Liver (tissue), 9 donors: ENCODE results near the gene NCAM1. TPM values are rescaled to one million over a fixed set of nuclear protein-coding genes. Genes with fewer than 3 reads are reported as not detected.

Experiments
- DNase-seq: peaks from one replicate; pipeline ENCODE4 v3.0.0-alpha.2; 2017; ENCODE audit warnings: low spot score
- H3K27ac ChIP-seq, 2 donors: one replicate each; pipeline ENCODE4 v1.7.0; 2013; ENCODE audit warnings: inconsistent platforms in 2 of 2, low read length in 2 of 2, control low read depth in 1 of 2, low read depth in 1 of 2, mild to moderate bottlenecking in 1 of 2
- H3K27me3 ChIP-seq, 4 donors: one replicate each; pipeline versions ENCODE4 v1.6.1 to v1.7.0; 2013; ENCODE audit warnings: low read length in 3 of 4, inconsistent platforms in 1 of 4, mild to moderate bottlenecking in 1 of 4, moderate library complexity in 1 of 4; ENCODE audit not compliant: control insufficient read depth in 4 of 4, insufficient read depth in 4 of 4
- H3K36me3 ChIP-seq, 4 donors: one replicate each; pipeline versions ENCODE4 v1.6.1 to v1.7.0; 2013; ENCODE audit warnings: low read length in 3 of 4, mild to moderate bottlenecking in 3 of 4, low read depth in 1 of 4, moderate library complexity in 1 of 4; ENCODE audit not compliant: control insufficient read depth in 4 of 4, insufficient read depth in 3 of 4
- H3K4me1 ChIP-seq, 4 donors: one replicate each; pipeline versions ENCODE4 v1.6.1 to v1.7.0; 2013; ENCODE audit warnings: low read length in 3 of 4, mild to moderate bottlenecking in 3 of 4, moderate library complexity in 1 of 4; ENCODE audit not compliant: control insufficient read depth in 4 of 4, insufficient read depth in 4 of 4
- H3K4me3 ChIP-seq, 3 donors: one replicate each; pipeline versions ENCODE4 v1.6.1 to v1.7.0; 2013; ENCODE audit warnings: low read length in 3 of 3, control low read depth in 1 of 3, low read depth in 1 of 3, mild to moderate bottlenecking in 1 of 3
- H3K9ac ChIP-seq, 2 donors: one replicate each; pipeline ENCODE4 v1.7.0; 2013; ENCODE audit warnings: low read length in 2 of 2, mild to moderate bottlenecking in 2 of 2, moderate library complexity in 2 of 2, control low read depth in 1 of 2, low read depth in 1 of 2
- H3K9me3 ChIP-seq, 4 donors: one replicate each; pipeline versions ENCODE4 v1.6.1 to v1.7.0; 2013; ENCODE audit warnings: low read length in 3 of 4; ENCODE audit not compliant: control insufficient read depth in 4 of 4
- EGR1 ChIP-seq, 2 donors: IDR thresholded peaks; 2 replicates each; pipeline ENCODE4 v1.6.1; 2016 to 2018; ENCODE audit warnings: antibody characterized with exemption in 2 of 2, low read depth in 2 of 2
- FOXA1 ChIP-seq: IDR thresholded peaks from 2 replicates; pipeline ENCODE4 v1.6.1; 2016; ENCODE audit warnings: antibody characterized with exemption
- FOXA2 ChIP-seq: IDR thresholded peaks from 2 replicates; pipeline ENCODE4 v1.6.1; 2016; ENCODE audit warnings: antibody characterized with exemption
- GABPA ChIP-seq, 2 donors: IDR thresholded peaks in 1 of 2; conservative IDR thresholded peaks in 1 of 2; 2 replicates each; pipeline ENCODE4 v1.6.1; 2016; ENCODE audit warnings: antibody characterized with exemption in 2 of 2, mild to moderate bottlenecking in 1 of 2, moderate library complexity in 1 of 2
- HNF4A ChIP-seq, 2 donors: conservative IDR thresholded peaks; 2 replicates each; pipeline ENCODE4 v1.6.1; 2016; ENCODE audit warnings: antibody characterized with exemption in 2 of 2, mild to moderate bottlenecking in 2 of 2
- HNF4G ChIP-seq: IDR thresholded peaks from 2 replicates; pipeline ENCODE4 v1.6.1; 2016; ENCODE audit warnings: antibody characterized with exemption
- JUND ChIP-seq, 2 donors: IDR thresholded peaks; 2 replicates each; pipeline ENCODE4 v1.6.1; 2016; ENCODE audit warnings: antibody characterized with exemption in 2 of 2
- NR2F2 ChIP-seq: IDR thresholded peaks from 2 replicates; pipeline ENCODE4 v1.6.1; 2016; ENCODE audit warnings: antibody characterized with exemption
- RAD21 ChIP-seq, 2 donors: IDR thresholded peaks; 2 replicates each; pipeline ENCODE4 v1.6.1; 2016; ENCODE audit warnings: antibody characterized with exemption in 2 of 2, mild to moderate bottlenecking in 2 of 2
- RXRA ChIP-seq, 2 donors: IDR thresholded peaks; 2 replicates each; pipeline ENCODE4 v1.6.1; 2017 to 2018; ENCODE audit warnings: antibody characterized with exemption in 2 of 2, mild to moderate bottlenecking in 1 of 2
- SP1 ChIP-seq: IDR thresholded peaks from 2 replicates; pipeline ENCODE4 v1.6.1; 2018; ENCODE audit warnings: antibody characterized with exemption, mild to moderate bottlenecking
- TAF1 ChIP-seq: conservative IDR thresholded peaks from 2 replicates; pipeline ENCODE4 v1.6.1; 2016; ENCODE audit warnings: antibody characterized with exemption, mild to moderate bottlenecking
- YY1 ChIP-seq: IDR thresholded peaks from 2 replicates; pipeline ENCODE4 v1.6.1; 2016; ENCODE audit warnings: antibody characterized with exemption, mild to moderate bottlenecking
- WGBS: extraction: QIAGEN DNeasy Blood & Tissue Kit; methylation state at CpG from one replicate; pipeline ENCODE4 v1.1.7; 2013; 5-methylcytosine and 5-hydroxymethylcytosine counted together
- polyA plus RNA-seq, 2 donors: library from polyadenylated mRNA; stranded (reverse) in 1 of 2; unstranded in 1 of 2; fragments of 200-250 nt in 1 of 2; fragments of >200 nt in 1 of 2; fragmentation: Nextera tagmentation in 1 of 2; extraction: Ambion mirVana in 1 of 2; gene quantifications; one replicate each; pipeline versions ENCODE4 v1.2.1 to v1.2.3, GENCODE V29; 2013 to 2015
- total RNA-seq, 2 donors: library from RNA; depleted of rRNA; stranded (reverse); fragments of >200 nt; gene quantifications; one replicate each; pipeline ENCODE4 v1.2.3, GENCODE V29; 2014
- TF ChIP-seq, protein P1 (sequence below): fragments of 150-350 bp; IDR thresholded peaks from 2 replicates; pipeline ENCODE4 v1.5.1; 2017; ENCODE audit warnings: improper control_type of control experiment, low read depth, low read length; ENCODE audit not compliant: missing input control
- TF ChIP-seq, protein P2 (sequence below): IDR thresholded peaks from 2 replicates; pipeline ENCODE4 v1.6.1; 2016; ENCODE audit warnings: antibody characterized with exemption, mild to moderate bottlenecking
- TF ChIP-seq, protein P3 (sequence below): IDR thresholded peaks from 2 replicates; pipeline ENCODE4 v1.6.1; 2016; ENCODE audit warnings: antibody characterized with exemption
- TF ChIP-seq, protein P4 (sequence below): IDR thresholded peaks from 2 replicates; pipeline ENCODE4 v1.6.1; 2016; ENCODE audit warnings: antibody characterized with exemption
- TF ChIP-seq, protein P5 (sequence below): IDR thresholded peaks from 2 replicates; pipeline ENCODE4 v1.6.1; 2016; ENCODE audit warnings: antibody characterized with exemption
- donor health status: healthy.
- donor health status: healthy.
- donor health status: healthy.
- donor health status: healthy.
- donor health status: healthy.

Gene NCAM1
- total and polyA plus RNA-seq, 4 donors: 0.65 to 2.1 (median 0.88) TPM

DNA sequence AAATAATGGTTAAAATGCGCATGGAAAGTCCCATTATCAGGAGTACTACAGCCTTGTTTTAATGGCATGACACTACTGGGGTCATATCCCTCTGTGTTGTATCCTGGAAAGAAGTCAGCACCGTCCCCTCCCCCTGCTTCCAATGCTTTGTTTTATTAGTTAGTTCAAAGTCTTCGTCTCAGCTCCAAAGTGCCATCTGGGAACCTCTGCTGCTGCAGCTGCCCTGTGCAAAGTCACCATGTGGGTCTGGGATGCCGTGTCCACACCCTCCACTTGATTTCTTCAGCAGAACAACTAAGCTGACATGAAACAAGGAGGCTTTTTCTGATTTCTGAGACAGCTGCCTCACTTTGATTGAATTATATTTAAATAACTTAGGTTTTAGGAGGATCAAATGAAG lies 29.5 kb upstream of the NCAM1 start:
- Histone ChIP-seq H3K4me1 (no peaks in the 10 kb centered on the region), H3K9ac (no peak overlapping the region), H3K27ac (no peak overlapping the region), H3K9me3 (no peaks in the 10 kb centered on the region), H3K4me3 (no peak overlapping the region), H3K27me3 (peaks cover 0 to 7% (median 1%) of the 10 kb centered on the region in 4 donors), H3K36me3 (no peaks in the 10 kb centered on the region)
- 42% methylated on average over 4 of the region's 4 CpGs for WGBS
- TF ChIP-seq GABPA (IDR thresholded peaks at IDR 0.05 in 1 of 2, conservative IDR thresholded peaks at IDR 0.05 in 1 of 2): no peak
- no peak for TF ChIP-seq FOXA2
- TF ChIP-seq SP1: no peak
- TF ChIP-seq HNF4A (conservative IDR thresholded peaks at IDR 0.05): no peak
- no peak for TF ChIP-seq NR2F2
- TF ChIP-seq FOXA1: no peak
- TF ChIP-seq RXRA (IDR thresholded peaks at IDR 0.05): no peak
- TF ChIP-seq, protein P1, sequence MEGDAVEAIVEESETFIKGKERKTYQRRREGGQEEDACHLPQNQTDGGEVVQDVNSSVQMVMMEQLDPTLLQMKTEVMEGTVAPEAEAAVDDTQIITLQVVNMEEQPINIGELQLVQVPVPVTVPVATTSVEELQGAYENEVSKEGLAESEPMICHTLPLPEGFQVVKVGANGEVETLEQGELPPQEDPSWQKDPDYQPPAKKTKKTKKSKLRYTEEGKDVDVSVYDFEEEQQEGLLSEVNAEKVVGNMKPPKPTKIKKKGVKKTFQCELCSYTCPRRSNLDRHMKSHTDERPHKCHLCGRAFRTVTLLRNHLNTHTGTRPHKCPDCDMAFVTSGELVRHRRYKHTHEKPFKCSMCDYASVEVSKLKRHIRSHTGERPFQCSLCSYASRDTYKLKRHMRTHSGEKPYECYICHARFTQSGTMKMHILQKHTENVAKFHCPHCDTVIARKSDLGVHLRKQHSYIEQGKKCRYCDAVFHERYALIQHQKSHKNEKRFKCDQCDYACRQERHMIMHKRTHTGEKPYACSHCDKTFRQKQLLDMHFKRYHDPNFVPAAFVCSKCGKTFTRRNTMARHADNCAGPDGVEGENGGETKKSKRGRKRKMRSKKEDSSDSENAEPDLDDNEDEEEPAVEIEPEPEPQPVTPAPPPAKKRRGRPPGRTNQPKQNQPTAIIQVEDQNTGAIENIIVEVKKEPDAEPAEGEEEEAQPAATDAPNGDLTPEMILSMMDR: no peak
- no peak for TF ChIP-seq HNF4G
- no peak for TF ChIP-seq TAF1
- TF ChIP-seq, protein P2, sequence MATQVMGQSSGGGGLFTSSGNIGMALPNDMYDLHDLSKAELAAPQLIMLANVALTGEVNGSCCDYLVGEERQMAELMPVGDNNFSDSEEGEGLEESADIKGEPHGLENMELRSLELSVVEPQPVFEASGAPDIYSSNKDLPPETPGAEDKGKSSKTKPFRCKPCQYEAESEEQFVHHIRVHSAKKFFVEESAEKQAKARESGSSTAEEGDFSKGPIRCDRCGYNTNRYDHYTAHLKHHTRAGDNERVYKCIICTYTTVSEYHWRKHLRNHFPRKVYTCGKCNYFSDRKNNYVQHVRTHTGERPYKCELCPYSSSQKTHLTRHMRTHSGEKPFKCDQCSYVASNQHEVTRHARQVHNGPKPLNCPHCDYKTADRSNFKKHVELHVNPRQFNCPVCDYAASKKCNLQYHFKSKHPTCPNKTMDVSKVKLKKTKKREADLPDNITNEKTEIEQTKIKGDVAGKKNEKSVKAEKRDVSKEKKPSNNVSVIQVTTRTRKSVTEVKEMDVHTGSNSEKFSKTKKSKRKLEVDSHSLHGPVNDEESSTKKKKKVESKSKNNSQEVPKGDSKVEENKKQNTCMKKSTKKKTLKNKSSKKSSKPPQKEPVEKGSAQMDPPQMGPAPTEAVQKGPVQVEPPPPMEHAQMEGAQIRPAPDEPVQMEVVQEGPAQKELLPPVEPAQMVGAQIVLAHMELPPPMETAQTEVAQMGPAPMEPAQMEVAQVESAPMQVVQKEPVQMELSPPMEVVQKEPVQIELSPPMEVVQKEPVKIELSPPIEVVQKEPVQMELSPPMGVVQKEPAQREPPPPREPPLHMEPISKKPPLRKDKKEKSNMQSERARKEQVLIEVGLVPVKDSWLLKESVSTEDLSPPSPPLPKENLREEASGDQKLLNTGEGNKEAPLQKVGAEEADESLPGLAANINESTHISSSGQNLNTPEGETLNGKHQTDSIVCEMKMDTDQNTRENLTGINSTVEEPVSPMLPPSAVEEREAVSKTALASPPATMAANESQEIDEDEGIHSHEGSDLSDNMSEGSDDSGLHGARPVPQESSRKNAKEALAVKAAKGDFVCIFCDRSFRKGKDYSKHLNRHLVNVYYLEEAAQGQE: no peak
- TF ChIP-seq JUND (IDR thresholded peaks at IDR 0.05): no peak
- TF ChIP-seq, protein P3, sequence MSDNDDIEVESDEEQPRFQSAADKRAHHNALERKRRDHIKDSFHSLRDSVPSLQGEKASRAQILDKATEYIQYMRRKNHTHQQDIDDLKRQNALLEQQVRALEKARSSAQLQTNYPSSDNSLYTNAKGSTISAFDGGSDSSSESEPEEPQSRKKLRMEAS: no peak
- TF ChIP-seq YY1: no peak
- TF ChIP-seq RAD21 (IDR thresholded peaks at IDR 0.05): no peak
- TF ChIP-seq, protein P4, sequence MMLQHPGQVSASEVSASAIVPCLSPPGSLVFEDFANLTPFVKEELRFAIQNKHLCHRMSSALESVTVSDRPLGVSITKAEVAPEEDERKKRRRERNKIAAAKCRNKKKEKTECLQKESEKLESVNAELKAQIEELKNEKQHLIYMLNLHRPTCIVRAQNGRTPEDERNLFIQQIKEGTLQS: no peak
- TF ChIP-seq EGR1 (IDR thresholded peaks at IDR 0.05; ENCODE audit: low read depth in 2 of 2): no peak
- TF ChIP-seq, protein P5, sequence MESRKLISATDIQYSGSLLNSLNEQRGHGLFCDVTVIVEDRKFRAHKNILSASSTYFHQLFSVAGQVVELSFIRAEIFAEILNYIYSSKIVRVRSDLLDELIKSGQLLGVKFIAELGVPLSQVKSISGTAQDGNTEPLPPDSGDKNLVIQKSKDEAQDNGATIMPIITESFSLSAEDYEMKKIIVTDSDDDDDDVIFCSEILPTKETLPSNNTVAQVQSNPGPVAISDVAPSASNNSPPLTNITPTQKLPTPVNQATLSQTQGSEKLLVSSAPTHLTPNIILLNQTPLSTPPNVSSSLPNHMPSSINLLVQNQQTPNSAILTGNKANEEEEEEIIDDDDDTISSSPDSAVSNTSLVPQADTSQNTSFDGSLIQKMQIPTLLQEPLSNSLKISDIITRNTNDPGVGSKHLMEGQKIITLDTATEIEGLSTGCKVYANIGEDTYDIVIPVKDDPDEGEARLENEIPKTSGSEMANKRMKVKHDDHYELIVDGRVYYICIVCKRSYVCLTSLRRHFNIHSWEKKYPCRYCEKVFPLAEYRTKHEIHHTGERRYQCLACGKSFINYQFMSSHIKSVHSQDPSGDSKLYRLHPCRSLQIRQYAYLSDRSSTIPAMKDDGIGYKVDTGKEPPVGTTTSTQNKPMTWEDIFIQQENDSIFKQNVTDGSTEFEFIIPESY: no peak
- no peak for DNase-seq
